DOHH2 (cell line): ENCODE measurements around the gene HMGN4.
"Not testable (repeated sequence)": the region's sequence is repeated elsewhere in the genome, so short reads cannot be mapped to it uniquely, and the experiment has no call there.

ENCODE experiments used
- H3F3A ChIP-seq: fragments of 200-600 bp; sonication (generic), shearing (Covaris generic); 2 replicates; pipeline ENCODE4 v1.6.0; 2016; ENCODE audit warnings: antibody characterized with exemption, mild to moderate bottlenecking; ENCODE audit not compliant: control insufficient read depth, insufficient read depth
- H3K27ac ChIP-seq: fragments of 200-600 bp; sonication (generic); 2 replicates; pipeline ENCODE4 v1.5.1; 2014; ENCODE audit warnings: low read depth, mild to moderate bottlenecking, low read length, moderate library complexity
- H3K27me3 ChIP-seq: fragments of 200-600 bp; sonication (generic); 2 replicates; pipeline ENCODE4 v1.6.1; 2014; ENCODE audit warnings: mild to moderate bottlenecking, low read length, mixed read lengths; ENCODE audit not compliant: control insufficient read depth
- H3K36me3 ChIP-seq: fragments of 200-600 bp; sonication (generic); 2 replicates; pipeline ENCODE4 v1.6.1; 2014; ENCODE audit warnings: mild to moderate bottlenecking, low read length, moderate library complexity, mixed read lengths; ENCODE audit not compliant: control insufficient read depth
- H3K4me1 ChIP-seq: fragments of 200-600 bp; sonication (generic); 2 replicates; pipeline ENCODE4 v1.6.1; 2014; ENCODE audit warnings: mild to moderate bottlenecking, low read length, mixed read lengths; ENCODE audit not compliant: control insufficient read depth
- H3K4me2 ChIP-seq: fragments of 200-600 bp; sonication (generic); 2 replicates; pipeline ENCODE4 v1.6.0; 2014; ENCODE audit warnings: mild to moderate bottlenecking, low read length, moderate library complexity
- H3K4me3 ChIP-seq: fragments of 200-600 bp; sonication (generic); 2 replicates; pipeline ENCODE4 v1.5.1; 2014; ENCODE audit warnings: mild to moderate bottlenecking, low read length, mixed read lengths
- H3K79me2 ChIP-seq: fragments of 200-600 bp; sonication (generic); 2 replicates; pipeline ENCODE4 v1.6.1; 2014; ENCODE audit warnings: mild to moderate bottlenecking, low read length, mixed read lengths; ENCODE audit not compliant: control insufficient read depth
- H3K9me2 ChIP-seq: fragments of 200-600 bp; sonication (generic); replicated peaks from 2 replicates; pipeline ENCODE4 v1.6.1; 2014; ENCODE audit warnings: mild to moderate bottlenecking, low read length, mixed read lengths; ENCODE audit not compliant: control insufficient read depth
- H3K9me3 ChIP-seq: fragments of 200-600 bp; sonication (generic); 2 replicates; pipeline ENCODE4 v1.6.1; 2014; ENCODE audit warnings: antibody characterized with exemption, low read length, mixed read lengths; ENCODE audit not compliant: control insufficient read depth, insufficient read depth
- H4K20me1 ChIP-seq: fragments of 200-600 bp; sonication (generic); 2 replicates; pipeline ENCODE4 v1.6.0; 2014; ENCODE audit warnings: low read depth, mild to moderate bottlenecking, antibody characterized with exemption, low read length, moderate library complexity; ENCODE audit not compliant: control insufficient read depth, insufficient read depth
- EZH2phosphoT487 ChIP-seq: fragments of 200-600 bp; sonication (generic); IDR thresholded peaks from 2 replicates; pipeline ENCODE4 v1.6.1; 2017; ENCODE audit warnings: borderline replicate concordance, mild to moderate bottlenecking, antibody characterized with exemption, low read length, moderate library complexity, mixed read lengths
- TF ChIP-seq, protein P1 (sequence below): fragments of 200-600 bp; sonication (generic); IDR thresholded peaks from one replicate; pipeline ENCODE4 v1.5.1; 2014; ENCODE audit warnings: antibody characterized with exemption, mild to moderate bottlenecking, low read depth, low read length; ENCODE audit not compliant: poor library complexity, severe bottlenecking

Gene HMGN4

DNA sequence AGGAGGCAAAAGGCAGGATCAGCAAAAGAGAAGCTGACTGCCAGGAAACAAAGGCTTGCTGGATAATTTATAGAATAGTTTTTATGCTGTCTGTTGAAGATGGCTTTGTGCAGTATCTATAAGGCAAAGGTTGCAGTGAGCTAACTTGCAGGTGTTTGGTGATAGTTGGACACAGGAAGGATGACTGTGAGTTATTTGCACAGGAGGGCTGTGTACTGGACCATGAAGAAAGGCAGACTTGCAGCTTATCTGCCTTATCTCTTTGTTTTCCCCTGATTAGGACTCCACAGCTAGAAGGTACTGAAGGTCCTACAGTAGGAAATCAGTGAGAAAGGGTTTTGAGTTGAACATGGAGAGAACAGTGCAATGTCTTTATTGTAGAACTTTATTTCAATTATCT, 36.0 kb upstream of the HMGN4 start:
- Histone ChIP-seq H4K20me1 (no peaks in the 10 kb centered on the region), H3K27me3 (no peaks in the 10 kb centered on the region), H3K9me3 (no peaks in the 10 kb centered on the region), H3F3A (0 out of 2 replicates have a peak, but pooled peaks cover 2% of the 10 kb centered on the region), H3K4me3 (peak overlapping the region; percentile 48), H3K27ac (peak overlapping the region; percentile 65), H3K79me2 (no peaks in the 10 kb centered on the region), H3K4me1 (peaks cover 37% of the 10 kb centered on the region), H3K36me3 (no peaks in the 10 kb centered on the region), H3K4me2 (peak overlapping the region; percentile 70), H3K9me2 (no peaks in the 10 kb centered on the region)
- TF ChIP-seq, protein P1, sequence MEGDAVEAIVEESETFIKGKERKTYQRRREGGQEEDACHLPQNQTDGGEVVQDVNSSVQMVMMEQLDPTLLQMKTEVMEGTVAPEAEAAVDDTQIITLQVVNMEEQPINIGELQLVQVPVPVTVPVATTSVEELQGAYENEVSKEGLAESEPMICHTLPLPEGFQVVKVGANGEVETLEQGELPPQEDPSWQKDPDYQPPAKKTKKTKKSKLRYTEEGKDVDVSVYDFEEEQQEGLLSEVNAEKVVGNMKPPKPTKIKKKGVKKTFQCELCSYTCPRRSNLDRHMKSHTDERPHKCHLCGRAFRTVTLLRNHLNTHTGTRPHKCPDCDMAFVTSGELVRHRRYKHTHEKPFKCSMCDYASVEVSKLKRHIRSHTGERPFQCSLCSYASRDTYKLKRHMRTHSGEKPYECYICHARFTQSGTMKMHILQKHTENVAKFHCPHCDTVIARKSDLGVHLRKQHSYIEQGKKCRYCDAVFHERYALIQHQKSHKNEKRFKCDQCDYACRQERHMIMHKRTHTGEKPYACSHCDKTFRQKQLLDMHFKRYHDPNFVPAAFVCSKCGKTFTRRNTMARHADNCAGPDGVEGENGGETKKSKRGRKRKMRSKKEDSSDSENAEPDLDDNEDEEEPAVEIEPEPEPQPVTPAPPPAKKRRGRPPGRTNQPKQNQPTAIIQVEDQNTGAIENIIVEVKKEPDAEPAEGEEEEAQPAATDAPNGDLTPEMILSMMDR, result no peak
- no peak for TF ChIP-seq EZH2phosphoT487

DNA sequence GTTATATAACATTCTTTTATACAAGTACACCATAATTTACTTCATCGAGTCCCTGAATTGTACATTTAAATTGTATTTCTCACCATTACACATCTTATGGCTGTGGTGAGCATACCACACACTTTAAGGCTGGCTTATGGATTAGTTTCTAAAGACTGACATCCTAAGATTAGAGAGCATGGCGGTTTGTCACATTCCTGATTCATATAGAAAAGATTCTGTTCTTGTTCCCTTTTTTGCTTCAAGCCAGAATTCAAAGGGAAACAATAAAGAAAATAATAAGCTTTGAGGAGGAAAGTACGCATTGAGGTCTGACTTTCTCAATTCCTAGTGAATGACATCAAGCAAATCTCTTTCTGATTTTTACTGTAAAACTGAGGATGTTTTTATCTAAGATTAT, 35.5 kb upstream of the HMGN4 start:
- H3K4me3 ChIP-seq, result peak overlapping the region; percentile 48
- H3K27ac ChIP-seq, result peak overlapping the region; percentile 65
- no peaks in the 10 kb centered on the region for H3K9me2 ChIP-seq
- H3K4me2 ChIP-seq, result peak overlapping the region; percentile 70
- no peaks in the 10 kb centered on the region for H3K36me3 ChIP-seq
- H3F3A ChIP-seq, result no peaks in the 10 kb centered on the region
- no peaks in the 10 kb centered on the region for H4K20me1 ChIP-seq
- H3K27me3 ChIP-seq, result no peaks in the 10 kb centered on the region
- no peaks in the 10 kb centered on the region for H3K9me3 ChIP-seq
- TF ChIP-seq, protein P1, result no peak
- no peak for TF ChIP-seq EZH2phosphoT487
- peaks cover 32% of the 10 kb centered on the region for H3K4me1 ChIP-seq
- no peaks in the 10 kb centered on the region for H3K79me2 ChIP-seq

DNA sequence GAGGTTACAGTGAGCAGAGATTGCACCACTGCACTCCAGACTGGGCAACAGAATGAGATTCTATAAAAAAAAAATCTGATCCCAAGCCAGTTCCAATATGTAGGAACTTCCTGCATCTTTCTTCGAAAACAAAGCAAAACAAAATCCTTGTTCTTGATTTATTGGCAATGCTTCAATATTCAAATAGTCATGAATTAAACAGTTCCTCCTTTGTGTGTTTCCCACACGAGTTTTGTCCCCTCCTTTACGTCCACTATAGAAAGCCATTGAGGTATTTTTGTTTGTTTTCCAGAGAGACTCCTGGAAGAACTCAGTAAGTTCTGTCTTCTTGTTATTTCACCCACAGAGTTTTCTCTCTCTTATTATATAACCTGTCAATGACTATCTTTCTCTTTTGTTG, 30.5 kb upstream of the HMGN4 start:
- no peaks in the 10 kb centered on the region for H3K27me3 ChIP-seq
- H3K4me1 ChIP-seq, result peaks cover 17% of the 10 kb centered on the region
- H3K79me2 ChIP-seq, result no peaks in the 10 kb centered on the region
- H3K4me3 ChIP-seq, result no peak overlapping the region
- no peaks in the 10 kb centered on the region for H3K9me2 ChIP-seq
- H3F3A ChIP-seq, result no peaks in the 10 kb centered on the region
- no peaks in the 10 kb centered on the region for H3K9me3 ChIP-seq
- no peaks in the 10 kb centered on the region for H3K36me3 ChIP-seq
- H3K4me2 ChIP-seq, result no peak overlapping the region
- H3K27ac ChIP-seq, result no peak overlapping the region
- H4K20me1 ChIP-seq, result no peaks in the 10 kb centered on the region
- no peak for TF ChIP-seq EZH2phosphoT487
- TF ChIP-seq, protein P1, result no peak

DNA sequence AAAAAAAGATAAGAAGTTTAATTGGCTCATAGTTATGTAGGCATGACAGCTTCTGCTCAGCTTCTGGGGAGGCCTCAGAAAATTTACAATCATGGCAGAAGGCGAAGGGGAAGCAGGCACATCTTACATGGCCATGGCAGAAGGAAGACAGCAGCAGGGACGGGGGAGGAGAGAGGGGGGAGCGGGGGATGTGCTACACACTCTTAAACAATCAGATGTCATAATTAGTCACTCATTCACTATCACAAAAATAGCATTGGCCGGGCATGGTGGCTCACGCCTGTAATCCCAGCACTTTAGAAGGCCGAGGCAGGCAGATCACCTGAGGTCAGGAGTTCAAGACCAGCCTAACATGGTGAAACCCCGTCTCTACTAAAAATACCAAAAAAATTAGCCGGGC, 27.1 kb upstream of the HMGN4 start:
- not testable (repeated sequence) for H3F3A ChIP-seq, H3K9me2 ChIP-seq, H3K27ac ChIP-seq, H3K4me2 ChIP-seq, H4K20me1 ChIP-seq, H3K79me2 ChIP-seq, H3K27me3 ChIP-seq, H3K4me3 ChIP-seq, H3K9me3 ChIP-seq, H3K36me3 ChIP-seq
- H3K4me1 ChIP-seq, result peaks cover 11% of the 10 kb centered on the region
